ENCODE data around the gene RAD51B. TPM values are rescaled to one million over a fixed set of nuclear protein-coding genes. Genes with fewer than 3 reads are reported as not detected.
A peak's percentile ranks its signal among the peaks of the same experiment; 100 is the strongest.

The RAD51B gene
- total RNA-seq, 3 donors from 2014 or later, result 10.6 to 77.6 (median 33.8) TPM

- H3K36me3 ChIP-seq, result no peaks in the 10 kb centered on the region
- H3K4me3 ChIP-seq, result no peak overlapping the region
- TF ChIP-seq POLR2A (IDR thresholded peaks at IDR 0.05) (no peak), POLR2AphosphoS5 (IDR thresholded peaks at IDR 0.05) (no peak)
- TF ChIP-seq, protein P1, sequence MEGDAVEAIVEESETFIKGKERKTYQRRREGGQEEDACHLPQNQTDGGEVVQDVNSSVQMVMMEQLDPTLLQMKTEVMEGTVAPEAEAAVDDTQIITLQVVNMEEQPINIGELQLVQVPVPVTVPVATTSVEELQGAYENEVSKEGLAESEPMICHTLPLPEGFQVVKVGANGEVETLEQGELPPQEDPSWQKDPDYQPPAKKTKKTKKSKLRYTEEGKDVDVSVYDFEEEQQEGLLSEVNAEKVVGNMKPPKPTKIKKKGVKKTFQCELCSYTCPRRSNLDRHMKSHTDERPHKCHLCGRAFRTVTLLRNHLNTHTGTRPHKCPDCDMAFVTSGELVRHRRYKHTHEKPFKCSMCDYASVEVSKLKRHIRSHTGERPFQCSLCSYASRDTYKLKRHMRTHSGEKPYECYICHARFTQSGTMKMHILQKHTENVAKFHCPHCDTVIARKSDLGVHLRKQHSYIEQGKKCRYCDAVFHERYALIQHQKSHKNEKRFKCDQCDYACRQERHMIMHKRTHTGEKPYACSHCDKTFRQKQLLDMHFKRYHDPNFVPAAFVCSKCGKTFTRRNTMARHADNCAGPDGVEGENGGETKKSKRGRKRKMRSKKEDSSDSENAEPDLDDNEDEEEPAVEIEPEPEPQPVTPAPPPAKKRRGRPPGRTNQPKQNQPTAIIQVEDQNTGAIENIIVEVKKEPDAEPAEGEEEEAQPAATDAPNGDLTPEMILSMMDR (IDR thresholded peaks at IDR 0.05), result no peak
- no peak for DNase-seq (ENCODE audit: low spot score in 2 of 2)
- H3K27ac ChIP-seq, result peak overlapping the region; percentile 90 to 92
- H3K4me1 ChIP-seq, result peaks cover 11 to 60% of the 10 kb centered on the region in 2 donors
- intact Hi-C loops (cut with DNase I; ENCODE audit: low total_unique reads), result loop anchor here (2.0 to 5.0 kb wide), 2 partner anchors 32 to 540 kb away; no protein-coding TSS in a partner anchor
- no peaks in the 10 kb centered on the region for H3K9me3 ChIP-seq
- no peaks in the 10 kb centered on the region for H3K27me3 ChIP-seq
Observed at GRCh38 chr14:68247274-68247673, 427.7 kb downstream of the RAD51B start.

- no peak overlapping the region for H3K4me3 ChIP-seq
- TF ChIP-seq POLR2A (IDR thresholded peaks at IDR 0.05) (no peak), POLR2AphosphoS5 (IDR thresholded peaks at IDR 0.05) (peak in 1 of 3 donors; percentile 44)
- H3K36me3 ChIP-seq, result no peaks in the 10 kb centered on the region
- H3K9me3 ChIP-seq, result no peaks in the 10 kb centered on the region
- DNase-seq (ENCODE audit: low spot score in 2 of 2), result no peak
- intact Hi-C loops (cut with DNase I; ENCODE audit: low total_unique reads), result loop anchor here (2.0 to 5.0 kb wide), 2 partner anchors 31 to 540 kb away; no protein-coding TSS in a partner anchor
- peaks cover 11 to 60% of the 10 kb centered on the region in 2 donors for H3K4me1 ChIP-seq
- H3K27ac ChIP-seq, result peak overlapping the region; percentile 90 to 92
- H3K27me3 ChIP-seq, result no peaks in the 10 kb centered on the region
Observed at GRCh38 chr14:68247676-68248268, 428.2 kb downstream of the RAD51B start.

GRCh38 chr14:68248481-68249255, 429.1 kb downstream of the RAD51B start:
- no peak for DNase-seq (ENCODE audit: low spot score in 2 of 2)
- intact Hi-C loops (cut with DNase I; ENCODE audit: low total_unique reads), result loop anchor here (5.0 kb wide), 1 partner anchor 539 kb away; no protein-coding TSS in a partner anchor

GRCh38 chr14:68249661-68250451, 430.3 kb downstream of the RAD51B start:
- intact Hi-C loops (cut with DNase I; ENCODE audit: low total_unique reads), result loop anchor here (5.0 kb wide), 1 partner anchor 537 kb away; no protein-coding TSS in a partner anchor
- TF ChIP-seq, protein P1 (IDR thresholded peaks at IDR 0.05), result peak in 1 of 3 donors; percentile 7
- no peak for TF ChIP-seq POLR2A (IDR thresholded peaks at IDR 0.05)

More at GRCh38 chr14:68248481-68249255, 429.1 kb downstream of the RAD51B start:
- no peaks in the 10 kb centered on the region for H3K36me3 ChIP-seq
- TF ChIP-seq, protein P1 (IDR thresholded peaks at IDR 0.05), result peak; percentile 57 to 75 (median 70)
- TF ChIP-seq POLR2A (IDR thresholded peaks at IDR 0.05) (no peak), POLR2AphosphoS5 (IDR thresholded peaks at IDR 0.05) (peak in 2 of 3 donors; percentile 21 to 23)
- H3K27ac ChIP-seq, result peak overlapping the region; percentile 90 to 92
- peaks cover 11 to 59% of the 10 kb centered on the region in 2 donors for H3K4me1 ChIP-seq
- no peaks in the 10 kb centered on the region for H3K27me3 ChIP-seq
- H3K4me3 ChIP-seq, result no peak overlapping the region
- no peaks in the 10 kb centered on the region for H3K9me3 ChIP-seq

More at GRCh38 chr14:68249661-68250451, 430.3 kb downstream of the RAD51B start:
- no peaks in the 10 kb centered on the region for H3K9me3 ChIP-seq
- no peak overlapping the region for H3K4me3 ChIP-seq
- no peaks in the 10 kb centered on the region for H3K27me3 ChIP-seq
- no peak for DNase-seq (ENCODE audit: low spot score in 2 of 2)
- peak overlapping the region; percentile 70 to 90 for H3K27ac ChIP-seq
- H3K4me1 ChIP-seq, result peaks cover 11 to 48% of the 10 kb centered on the region in 2 donors
- H3K36me3 ChIP-seq, result no peaks in the 10 kb centered on the region
